ENCODE data around the gene SLC46A3. TPM values are rescaled to one million over a fixed set of nuclear protein-coding genes. Genes with fewer than 3 reads are reported as not detected.
A peak's percentile ranks its signal among the peaks of the same experiment; 100 is the strongest.

Gene SLC46A3
- total and polyA plus RNA-seq, 10 of the 15 experiments (the other 5 are each of a cell fraction or from before 2014, with no cell fraction given), result 2.9 to 15.6 (median 9.4) TPM

GRCh38 chr13:28710161-28710560, 8.6 kb downstream of the SLC46A3 start (continued):
- TF ChIP-seq MXI1 (IDR thresholded peaks at IDR 0.05; ENCODE audit: low read depth, low read length) (no peak), MYB (IDR thresholded peaks at IDR 0.05; ENCODE audit: borderline replicate concordance, low read depth, low read length) (no peak), ZBTB33 (IDR thresholded peaks at IDR 0.05) (no peak)

- H3K79me2 ChIP-seq (ENCODE audit: control insufficient read depth, insufficient read depth, low read length), result no peaks in the 10 kb centered on the region
- 7% methylated on average over 5 of the region's 5 CpGs for WGBS (ENCODE audit: insufficient coverage, insufficient replicate concordance, low lambda C conversion rate, missing lambda C conversion rate)
- no peaks in the 10 kb centered on the region for H4K20me1 ChIP-seq (ENCODE audit: control insufficient read depth, insufficient read depth)
- peak overlapping the region; percentile 51 for H3K27ac ChIP-seq (ENCODE audit: control insufficient read depth, insufficient read depth)
- H3K9ac ChIP-seq (ENCODE audit: control insufficient read depth, insufficient read depth, low read length), result no peak overlapping the region
- POLR2A ChIA-PET, result no interaction called here
- H3K4me3 ChIP-seq, result peak overlapping the region; percentile 49
- RAD21 ChIA-PET (ENCODE audit: unreplicated experiment), result no interaction called here
- ATAC-seq, result peak; percentile 100
- FAIRE-seq, result peak; percentile 95
- CTCF ChIA-PET, result no interaction called here
- H2AFZ ChIP-seq (ENCODE audit: control insufficient read depth, low read depth, low read length), result no peak overlapping the region; the same call in 1 of the 2 replicates
- H3K4me2 ChIP-seq (ENCODE audit: control insufficient read depth, insufficient read depth), result peak overlapping the region; percentile 45
- BruUV-seq (replicated peaks), result no TSS peak
- intact Hi-C loops (cut with micrococcal nuclease; ENCODE audit: unreplicated experiment), result loop anchor here (5.0 kb wide), 1 partner anchor 441 kb away; no protein-coding TSS in a partner anchor
- no peaks in the 10 kb centered on the region for H3K9me3 ChIP-seq (replicated peaks; ENCODE audit: control insufficient read depth, insufficient read depth, low read length)
- no peaks in the 10 kb centered on the region; a peak in 1 of 4 replicates for H3K36me3 ChIP-seq (ENCODE audit: control insufficient read depth in 2 of 2, insufficient read depth in 2 of 2, low read length in 1 of 2)
- peak; percentile 94 for DNase-seq (ENCODE audit: low read depth, low spot score)
- SMC1A ChIA-PET (ENCODE audit: uncharacterized antibody, unreplicated experiment), result interaction anchor here (1.3 kb wide), 3 partner anchors 8 to 68 kb away, joined by 3 read pairs; no protein-coding TSS in a partner anchor
- in situ Hi-C loops (cut with MboI), result no loop called here
- no peaks in the 10 kb centered on the region for H3K27me3 ChIP-seq (replicated peaks in 1 of 2; ENCODE audit: control insufficient read depth in 2 of 2, insufficient read depth in 2 of 2, low read length in 1 of 2)
- peaks cover 9% of the 10 kb centered on the region; the same call in 1 of the 2 replicates for H3K4me1 ChIP-seq (ENCODE audit: control insufficient read depth, insufficient read depth, low read length)
- TF ChIP-seq POLR2AphosphoS2 (IDR thresholded peaks at IDR 0.05; ENCODE audit: low read depth, low read length), result no peak
- peak in 1 of 2 experiments; percentile 87; a peak in 2 of 4 replicates for TF ChIP-seq ETV6 (conservative IDR thresholded peaks at IDR 0.05 in 1 of 2, IDR thresholded peaks at IDR 0.05 in 1 of 2; ENCODE audit: borderline replicate concordance in 1 of 2, low read depth in 1 of 2)
- TF ChIP-seq GABPA (IDR thresholded peaks at IDR 0.05; ENCODE audit: low read depth), result 0 out of 2 replicates have a peak, but pooled peaks have one; percentile 38
- 0 out of 2 replicates have a peak, but pooled peaks have one; percentile 56 for TF ChIP-seq STAT3 (IDR thresholded peaks at IDR 0.05; ENCODE audit: low read depth, low read length)
- TF ChIP-seq IRF4 (IDR thresholded peaks at IDR 0.05; ENCODE audit: low read depth, low read length), result peak; percentile 99
- TF ChIP-seq ATF7 (IDR thresholded peaks at IDR 0.05; ENCODE audit: low read depth), result peak; percentile 89
- 0 out of 2 replicates have a peak, but pooled peaks have one; percentile 30 for TF ChIP-seq MAX (IDR thresholded peaks at IDR 0.05; ENCODE audit: low read depth, low read length)
- peak; percentile 50 for TF ChIP-seq CREB1 (IDR thresholded peaks at IDR 0.05; ENCODE audit: low read depth)
- TF ChIP-seq ZNF384 (IDR thresholded peaks at IDR 0.05; ENCODE audit: borderline replicate concordance, low read depth, low read length), result no peak; the same call in none of the 2 replicates
- TF ChIP-seq RCOR1 (conservative IDR thresholded peaks at IDR 0.05; ENCODE audit: low read depth, low read length), result 0 out of 2 replicates have a peak, but pooled peaks have one; percentile 81
- peak; percentile 95 for TF ChIP-seq TCF12 (IDR thresholded peaks at IDR 0.05; ENCODE audit: low read depth, low read length)
- 0 out of 2 replicates have a peak, but pooled peaks have one; percentile 6 for TF ChIP-seq SMARCA5 (IDR thresholded peaks at IDR 0.05)
- peak; percentile 87 for TF ChIP-seq MTA2 (IDR thresholded peaks at IDR 0.05; ENCODE audit: low read depth)
- peak; percentile 92 for TF ChIP-seq IKZF1 (conservative IDR thresholded peaks at IDR 0.05)
- TF ChIP-seq MLLT1 (IDR thresholded peaks at IDR 0.05), result peak; percentile 65; the same call in 1 of the 2 replicates
- TF ChIP-seq IKZF2 (IDR thresholded peaks at IDR 0.05), result peak; percentile 95 to 96
These were observed 10.9 kb downstream of the SLC46A3 start for GRCh38 chr13:28707629-28708427.

All from GM12878 (cell line).